Measurements from ENCODE around the gene SLC24A4. TPM values are rescaled to one million over a fixed set of nuclear protein-coding genes. Genes with fewer than 3 reads are reported as not detected.
A peak's percentile ranks its signal among the peaks of the same experiment; 100 is the strongest.

SLC24A4 gene
- total and polyA plus RNA-seq, 4 donors, result 0.47 to 2.4 (median 1.0) TPM

- Histone ChIP-seq H3K27me3 (ENCODE audit: control insufficient read depth in 3 of 3, insufficient read depth in 3 of 3, low read length in 2 of 3) (no peaks in the 10 kb centered on the region), H3K36me3 (ENCODE audit: control insufficient read depth in 4 of 4, insufficient read depth in 4 of 4, low read length in 4 of 4) (no peaks in the 10 kb centered on the region), H3K9ac (ENCODE audit: insufficient read depth in 1 of 2, low read length in 2 of 2) (peak overlapping the region in 1 of 2 donors; percentile 13), H3K9me3 (ENCODE audit: control insufficient read depth in 4 of 4, insufficient read depth in 3 of 4, low read length in 3 of 4) (peaks cover 0 to 13% (median 4%) of the 10 kb centered on the region in 4 donors), H3K4me3 (no peak overlapping the region), H3K27ac (ENCODE audit: low read depth in 1 of 2, low read length in 1 of 2) (no peak overlapping the region), H3K4me1 (ENCODE audit: control insufficient read depth in 5 of 5, insufficient read depth in 5 of 5, low read length in 5 of 5) (peaks cover 0 to 6% (median 0%) of the 10 kb centered on the region in 5 donors)
- ATAC-seq (ENCODE audit: insufficient read depth, low FRiP score), result no peak
- WGBS, 2 donors, result 77 to 91% methylated on average over 13 of the region's 13 CpGs
- DNase-seq, result peak in 1 of 3 donors; percentile 13
- TF ChIP-seq, protein P1, sequence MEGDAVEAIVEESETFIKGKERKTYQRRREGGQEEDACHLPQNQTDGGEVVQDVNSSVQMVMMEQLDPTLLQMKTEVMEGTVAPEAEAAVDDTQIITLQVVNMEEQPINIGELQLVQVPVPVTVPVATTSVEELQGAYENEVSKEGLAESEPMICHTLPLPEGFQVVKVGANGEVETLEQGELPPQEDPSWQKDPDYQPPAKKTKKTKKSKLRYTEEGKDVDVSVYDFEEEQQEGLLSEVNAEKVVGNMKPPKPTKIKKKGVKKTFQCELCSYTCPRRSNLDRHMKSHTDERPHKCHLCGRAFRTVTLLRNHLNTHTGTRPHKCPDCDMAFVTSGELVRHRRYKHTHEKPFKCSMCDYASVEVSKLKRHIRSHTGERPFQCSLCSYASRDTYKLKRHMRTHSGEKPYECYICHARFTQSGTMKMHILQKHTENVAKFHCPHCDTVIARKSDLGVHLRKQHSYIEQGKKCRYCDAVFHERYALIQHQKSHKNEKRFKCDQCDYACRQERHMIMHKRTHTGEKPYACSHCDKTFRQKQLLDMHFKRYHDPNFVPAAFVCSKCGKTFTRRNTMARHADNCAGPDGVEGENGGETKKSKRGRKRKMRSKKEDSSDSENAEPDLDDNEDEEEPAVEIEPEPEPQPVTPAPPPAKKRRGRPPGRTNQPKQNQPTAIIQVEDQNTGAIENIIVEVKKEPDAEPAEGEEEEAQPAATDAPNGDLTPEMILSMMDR (IDR thresholded peaks at IDR 0.05; ENCODE audit: control extremely low read depth, extremely low read depth), result no peak
Observed at GRCh38 chr14:92465353-92466055, 142.5 kb downstream of the SLC24A4 start.

- Histone ChIP-seq H3K27me3 (ENCODE audit: control insufficient read depth in 3 of 3, insufficient read depth in 3 of 3, low read length in 2 of 3) (no peaks in the 10 kb centered on the region), H3K36me3 (ENCODE audit: control insufficient read depth in 4 of 4, insufficient read depth in 4 of 4, low read length in 4 of 4) (no peaks in the 10 kb centered on the region), H3K27ac (ENCODE audit: low read depth in 1 of 2, low read length in 1 of 2) (no peak overlapping the region), H3K4me3 (no peak overlapping the region), H3K9me3 (ENCODE audit: control insufficient read depth in 4 of 4, insufficient read depth in 3 of 4, low read length in 3 of 4) (peaks cover 0 to 13% (median 4%) of the 10 kb centered on the region in 4 donors), H3K9ac (ENCODE audit: insufficient read depth in 1 of 2, low read length in 2 of 2) (peak overlapping the region in 1 of 2 donors; percentile 13), H3K4me1 (ENCODE audit: control insufficient read depth in 5 of 5, insufficient read depth in 5 of 5, low read length in 5 of 5) (peaks cover 0 to 3% (median 0%) of the 10 kb centered on the region in 5 donors)
- TF ChIP-seq, protein P1 (IDR thresholded peaks at IDR 0.05; ENCODE audit: control extremely low read depth, extremely low read depth), result no peak
- whole genome bisulfite sequencing, 2 donors, result 38 to 96% methylated on average over 3 of the region's 3 CpGs
- ATAC-seq (ENCODE audit: insufficient read depth, low FRiP score) (peak; percentile 53), DNase-seq (peak in 1 of 3 donors; percentile 2)
Observed at GRCh38 chr14:92466059-92466458, 143.1 kb downstream of the SLC24A4 start.

DNA sequence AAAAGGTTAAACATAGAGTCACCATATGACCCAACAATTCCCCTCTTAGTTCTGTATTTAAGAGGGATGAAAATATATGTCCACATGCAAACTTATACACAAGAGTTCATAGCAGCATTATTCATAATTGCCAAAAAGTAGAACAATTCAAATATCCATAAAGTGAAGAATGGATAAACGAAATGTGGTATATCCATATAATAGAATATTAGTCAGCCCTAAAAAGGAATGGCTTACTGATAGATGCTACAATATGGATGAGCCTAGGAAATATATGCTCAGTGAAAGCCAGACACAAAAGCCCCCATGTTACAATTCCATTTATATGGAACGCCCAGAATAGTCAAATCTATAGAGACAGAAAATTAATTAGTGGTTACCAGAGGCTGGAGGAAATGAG, 146.6 kb downstream of the SLC24A4 start:
- WGBS, 2 donors, result 97 to 98% methylated on average over 2 of the region's 2 CpGs
- H3K9me3 ChIP-seq (ENCODE audit: control insufficient read depth in 4 of 4, insufficient read depth in 3 of 4, low read length in 3 of 4), result peaks cover 0 to 13% (median 4%) of the 10 kb centered on the region in 4 donors
- H3K4me3 ChIP-seq, result no peak overlapping the region
- H3K36me3 ChIP-seq (ENCODE audit: control insufficient read depth in 4 of 4, insufficient read depth in 4 of 4, low read length in 4 of 4), result no peaks in the 10 kb centered on the region
- ATAC-seq (ENCODE audit: insufficient read depth, low FRiP score) (no peak), DNase-seq (no peak)
- peaks cover 0 to 1% (median 0%) of the 10 kb centered on the region in 5 donors for H3K4me1 ChIP-seq (ENCODE audit: control insufficient read depth in 5 of 5, insufficient read depth in 5 of 5, low read length in 5 of 5)
- no peaks in the 10 kb centered on the region for H3K27me3 ChIP-seq (ENCODE audit: control insufficient read depth in 3 of 3, insufficient read depth in 3 of 3, low read length in 2 of 3)
- no peak overlapping the region for H3K27ac ChIP-seq (ENCODE audit: low read depth in 1 of 2, low read length in 1 of 2)
- no peak overlapping the region for H3K9ac ChIP-seq (ENCODE audit: insufficient read depth in 1 of 2, low read length in 2 of 2)
- TF ChIP-seq, protein P1 (IDR thresholded peaks at IDR 0.05; ENCODE audit: control extremely low read depth, extremely low read depth), result no peak

All from lung (tissue), 12 donors.